Measurements from ENCODE around the gene KIF1A. TPM values are rescaled to one million over a fixed set of nuclear protein-coding genes. Genes with fewer than 3 reads are reported as not detected.

Gene KIF1A
- total RNA-seq: under 0.01 TPM in 1 of 2 replicates, not detected in the other

GRCh38 chr2:240819858-240820606 lies at the start of gene KIF1A:
Gene KIF1A (minus strand): TSS chr2:240820219. CDS start chr2:240797752, 22,467 bp downstream.

GRCh38 chr2:240868286-240869108 lies 48.5 kb upstream of the KIF1A start, which contains the start of gene AGXT:
Gene AGXT (plus strand): TSS chr2:240868824. CDS start chr2:240868866, 42 bp downstream.

GRCh38 chr2:240691631-240692420 lies 128.2 kb downstream of the KIF1A start, which contains the start of gene AQP12A:
Gene AQP12A (plus strand): TSS chr2:240691866. CDS start chr2:240691914, 48 bp downstream.

GRCh38 chr2:240682431-240683224 lies 137.4 kb downstream of the KIF1A start, which contains the start of gene AQP12B:
Gene AQP12B (minus strand): TSS chr2:240682885. CDS start chr2:240682837, 48 bp downstream.

Small RNA genes lying within 50 kb of the gene (small RNA-seq; reads per million reads assigned to genes)
- not detected for gene AC011298.3

Other genes starting within 250 kb of the KIF1A start
- gene CAPN10, start 233.5 kb downstream of the KIF1A start, total RNA-seq: 9.5 and 11.0 TPM in 2 replicates
- gene GPR35, start 194.7 kb downstream of the KIF1A start, total RNA-seq: 0.54 and 0.65 TPM in 2 replicates
- gene AQP12B, start 137.3 kb downstream of the KIF1A start, total RNA-seq: not detected in 2 replicates
- not detected in 2 replicates for gene AQP12A, start 128.4 kb downstream of the KIF1A start, total RNA-seq
- gene AGXT, start 48.6 kb upstream of the KIF1A start, total RNA-seq: not detected in 2 replicates
- not detected in 2 replicates for gene MAB21L4, start 75.9 kb upstream of the KIF1A start, total RNA-seq
- gene CROCC2, start 86.1 kb upstream of the KIF1A start, total RNA-seq: under 0.01 TPM in 2 replicates
- gene SNED1, start 178.4 kb upstream of the KIF1A start, total RNA-seq: 52.8 and 59.3 TPM in 2 replicates